ENCODE data around the gene ATP5PO.

DNA sequence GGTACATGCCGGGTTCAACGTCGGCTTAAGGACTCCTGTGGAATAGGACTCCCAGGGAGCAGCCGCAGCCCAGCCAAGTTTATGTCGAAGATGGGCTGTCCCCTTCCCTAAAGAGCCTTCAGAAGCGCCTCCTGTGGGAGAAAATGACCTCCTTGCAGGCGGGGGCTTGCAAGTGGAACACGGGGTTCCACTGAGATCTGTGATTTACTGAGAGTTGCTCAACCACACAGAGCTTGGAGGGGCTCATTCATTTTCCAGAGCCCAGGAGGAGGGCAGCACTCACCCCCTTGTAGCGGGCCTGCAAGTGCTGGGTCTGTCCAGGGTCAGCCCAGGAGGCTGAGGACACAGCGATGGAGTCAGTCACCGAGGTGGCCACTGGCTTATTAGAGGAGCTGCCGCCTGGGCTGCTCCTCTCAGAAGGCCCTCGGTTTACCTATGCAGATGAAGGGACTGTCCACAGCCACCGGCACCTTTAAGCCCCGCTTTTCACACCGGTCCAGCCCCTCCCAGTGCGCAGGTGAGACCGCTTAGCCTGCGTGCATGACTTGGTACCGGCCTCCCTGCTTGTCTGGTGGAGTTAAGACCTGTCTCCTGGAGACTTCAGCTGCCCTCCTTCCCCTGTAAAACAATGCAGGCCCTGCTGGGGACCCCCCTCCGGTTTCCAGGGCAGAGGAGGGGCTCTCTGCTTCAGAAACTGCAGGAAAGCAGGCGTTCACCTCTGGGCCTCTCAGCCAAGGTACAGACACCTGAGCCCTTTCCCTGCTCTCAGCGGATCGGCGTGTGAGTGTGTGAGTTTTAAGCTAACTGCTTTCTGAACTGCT, 57.5 kb downstream of the ATP5PO start:
- TF ChIP-seq EZH2phosphoT487 (IDR thresholded peaks at IDR 0.05; ENCODE audit: borderline replicate concordance, low read length) (no peak), EZH2 (IDR thresholded peaks at IDR 0.05; ENCODE audit: low read length, unreplicated experiment) (no peak)
- TF ChIP-seq, protein P1, sequence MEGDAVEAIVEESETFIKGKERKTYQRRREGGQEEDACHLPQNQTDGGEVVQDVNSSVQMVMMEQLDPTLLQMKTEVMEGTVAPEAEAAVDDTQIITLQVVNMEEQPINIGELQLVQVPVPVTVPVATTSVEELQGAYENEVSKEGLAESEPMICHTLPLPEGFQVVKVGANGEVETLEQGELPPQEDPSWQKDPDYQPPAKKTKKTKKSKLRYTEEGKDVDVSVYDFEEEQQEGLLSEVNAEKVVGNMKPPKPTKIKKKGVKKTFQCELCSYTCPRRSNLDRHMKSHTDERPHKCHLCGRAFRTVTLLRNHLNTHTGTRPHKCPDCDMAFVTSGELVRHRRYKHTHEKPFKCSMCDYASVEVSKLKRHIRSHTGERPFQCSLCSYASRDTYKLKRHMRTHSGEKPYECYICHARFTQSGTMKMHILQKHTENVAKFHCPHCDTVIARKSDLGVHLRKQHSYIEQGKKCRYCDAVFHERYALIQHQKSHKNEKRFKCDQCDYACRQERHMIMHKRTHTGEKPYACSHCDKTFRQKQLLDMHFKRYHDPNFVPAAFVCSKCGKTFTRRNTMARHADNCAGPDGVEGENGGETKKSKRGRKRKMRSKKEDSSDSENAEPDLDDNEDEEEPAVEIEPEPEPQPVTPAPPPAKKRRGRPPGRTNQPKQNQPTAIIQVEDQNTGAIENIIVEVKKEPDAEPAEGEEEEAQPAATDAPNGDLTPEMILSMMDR (conservative IDR thresholded peaks at IDR 0.05; ENCODE audit: low read depth, low read length), result no peak
